Skeletal muscle satellite cell (primary cell): ENCODE data around the gene RRAS2. TPM values are rescaled to one million over a fixed set of nuclear protein-coding genes. Genes with fewer than 3 reads are reported as not detected.
"Not testable (repeated sequence)": the region's sequence is repeated elsewhere in the genome, so short reads cannot be mapped to it uniquely, and the experiment has no call there.

ENCODE experiments used
- H3K27me3 ChIP-seq: 2 replicates; pipeline ENCODE4 v1.7.0; 2013; ENCODE audit warnings: low read length; ENCODE audit not compliant: control insufficient read depth, insufficient read depth
- H3K36me3 ChIP-seq: 2 replicates; pipeline ENCODE4 v1.7.0; 2013; ENCODE audit warnings: mild to moderate bottlenecking, control low read depth, low read length; ENCODE audit not compliant: insufficient read depth
- H3K4me1 ChIP-seq: 2 replicates; pipeline ENCODE4 v1.7.0; 2013; ENCODE audit warnings: low read length; ENCODE audit not compliant: control insufficient read depth, insufficient read depth
- H3K4me2 ChIP-seq: 2 replicates; pipeline ENCODE4 v1.7.0; 2013; ENCODE audit warnings: mild to moderate bottlenecking, low read length
- H3K4me3 ChIP-seq: 2 replicates; pipeline ENCODE4 v1.7.0; 2013; ENCODE audit warnings: low read length
- H3K9ac ChIP-seq: 2 replicates; pipeline ENCODE4 v1.7.0; 2013; ENCODE audit warnings: mild to moderate bottlenecking, low read depth, low read length, moderate library complexity
- H3K9me3 ChIP-seq: replicated peaks from 2 replicates; pipeline ENCODE4 v1.7.0; 2013; ENCODE audit warnings: mild to moderate bottlenecking, control low read depth, low read length
- total RNA-seq: library from RNA; depleted of rRNA; stranded (reverse); fragments of >200 nt; gene quantifications from 2 replicates; pipeline ENCODE4 v1.2.3, GENCODE V29; 2012; rRNA removed

The RRAS2 gene
- 121 and 166 TPM in 2 replicates for total RNA-seq

DNA sequence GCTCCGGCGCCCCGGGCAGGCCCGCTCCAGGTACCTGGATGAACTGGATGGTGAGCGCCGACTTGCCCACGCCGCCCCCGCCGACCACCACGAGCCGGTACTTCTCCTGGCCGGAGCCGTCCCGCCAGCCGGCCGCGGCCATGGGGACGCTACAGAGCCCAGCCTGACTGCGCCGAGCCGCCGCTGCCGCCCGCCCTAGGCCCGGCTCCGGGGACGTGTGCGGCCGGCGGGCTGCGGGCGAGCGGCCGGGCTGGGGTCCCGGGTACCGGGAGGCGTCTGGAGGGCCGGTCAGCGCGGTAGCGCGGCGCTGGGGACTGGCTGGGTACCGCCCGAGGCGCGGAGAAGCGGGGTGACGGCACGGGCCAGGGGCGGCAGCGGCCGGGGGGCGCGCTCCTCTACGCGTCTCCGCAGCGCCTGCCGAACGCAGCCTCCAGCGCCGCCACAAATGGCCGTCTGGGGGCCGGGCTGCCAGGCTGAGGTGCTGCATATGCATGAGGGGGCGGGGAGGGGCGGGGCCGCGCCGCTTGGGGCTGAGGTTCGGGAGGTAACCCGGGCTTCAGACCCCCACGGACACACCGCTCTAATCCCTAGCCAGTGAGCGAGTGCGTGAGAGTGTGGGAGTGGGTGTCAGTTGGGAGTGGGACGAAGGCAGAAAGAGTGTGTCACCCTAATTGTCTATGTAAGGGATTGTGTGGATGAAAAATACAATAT lies at the start of gene RRAS2:
RRAS2 (minus strand) TSS at position 455 of the 711 bp plus-strand sequence; CDS start at position 142, 313 bp downstream.
- Histone ChIP-seq H3K27me3 (no peaks in the 10 kb centered on the region), H3K9ac (peak within 1 kb of the TSS; percentile 96), H3K4me1 (peaks cover 31% of the 10 kb centered on the region), H3K4me3 (peak within 1 kb of the TSS; percentile 93), H3K4me2 (peak within 1 kb of the TSS; percentile 97), H3K36me3 (peaks cover 7% of the 10 kb centered on the region), H3K9me3 (no peaks in the 10 kb centered on the region)

DNA sequence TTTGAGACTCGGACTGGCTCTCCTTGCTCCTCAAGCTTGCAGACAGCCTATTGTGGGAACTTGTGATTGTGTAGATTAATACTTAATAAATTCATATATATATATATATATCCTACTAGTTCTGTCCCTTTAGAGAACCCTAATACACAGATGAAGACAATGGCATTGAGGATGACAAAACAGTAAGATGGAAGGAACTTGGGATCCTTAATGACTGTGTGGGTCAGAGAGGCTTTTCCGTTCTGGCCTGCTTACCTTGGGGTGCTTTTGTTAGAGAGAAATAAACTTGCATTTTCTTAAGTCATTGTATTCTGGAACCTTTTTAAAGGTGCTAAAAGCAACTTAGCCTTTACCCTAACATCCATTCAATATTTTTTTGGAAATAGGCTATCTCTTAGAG lies 49.6 kb upstream of the RRAS2 start:
- H3K9ac ChIP-seq, result no peak overlapping the region
- no peaks in the 10 kb centered on the region for H3K36me3 ChIP-seq
- H3K4me2 ChIP-seq, result no peak overlapping the region
- no peaks in the 10 kb centered on the region for H3K27me3 ChIP-seq
- H3K4me1 ChIP-seq, result peaks cover 33% of the 10 kb centered on the region
- H3K4me3 ChIP-seq, result no peak overlapping the region
- no peaks in the 10 kb centered on the region for H3K9me3 ChIP-seq

GRCh38 chr11:14406116-14406515 lies 47.1 kb upstream of the RRAS2 start:
- not testable (repeated sequence) for H3K9me3 ChIP-seq

DNA sequence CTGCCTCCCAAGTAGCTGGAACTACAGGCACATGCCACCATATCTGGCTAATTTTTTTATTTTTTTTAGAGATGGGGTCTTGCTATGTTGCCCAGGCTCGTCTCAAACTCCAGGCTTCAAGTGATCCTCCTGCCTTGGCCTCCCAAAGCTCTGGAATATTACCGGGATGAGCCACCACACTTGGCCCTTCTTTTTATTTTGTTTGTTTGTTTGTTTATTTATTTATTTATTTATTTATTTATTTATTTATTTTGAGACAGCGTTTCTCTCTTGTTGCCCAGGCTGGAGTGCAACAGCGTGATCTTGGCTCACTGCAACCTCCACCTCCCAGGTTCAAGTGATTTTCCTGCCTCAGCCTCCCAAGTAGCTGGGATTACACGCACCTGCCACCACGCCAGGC lies 44.5 kb upstream of the RRAS2 start:
- H3K9ac ChIP-seq, H3K4me1 ChIP-seq, H3K4me3 ChIP-seq, H3K4me2 ChIP-seq, H3K9me3 ChIP-seq, H3K27me3 ChIP-seq, H3K36me3 ChIP-seq: not testable (repeated sequence)

More at GRCh38 chr11:14406116-14406515, 47.1 kb upstream of the RRAS2 start:
- not testable (repeated sequence) for H3K9ac ChIP-seq, H3K4me3 ChIP-seq, H3K4me1 ChIP-seq, H3K27me3 ChIP-seq, H3K4me2 ChIP-seq, H3K36me3 ChIP-seq

DNA sequence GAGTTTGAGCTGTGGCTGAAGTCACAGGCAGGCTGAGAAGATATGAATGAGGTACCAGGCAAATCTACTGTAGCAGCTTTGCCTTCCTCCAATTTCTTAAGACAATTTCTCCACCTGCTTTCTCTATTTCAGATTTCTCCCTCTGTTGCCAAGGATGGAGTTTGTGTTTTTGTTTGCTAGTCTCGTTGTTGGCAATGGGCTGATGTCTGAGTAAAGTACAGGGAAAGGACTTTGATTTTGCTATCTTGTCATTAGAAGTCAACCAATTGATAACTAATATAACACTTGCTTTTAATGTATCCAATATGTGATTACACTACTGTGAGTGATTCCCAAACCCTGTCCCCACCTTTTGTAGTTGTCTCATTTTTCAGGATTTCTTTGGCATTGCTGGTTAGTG lies 40.1 kb upstream of the RRAS2 start:
- H3K27me3 ChIP-seq, result no peaks in the 10 kb centered on the region
- no peak overlapping the region for H3K4me3 ChIP-seq
- H3K4me2 ChIP-seq, result no peak overlapping the region
- H3K36me3 ChIP-seq, result no peaks in the 10 kb centered on the region
- no peaks in the 10 kb centered on the region for H3K9me3 ChIP-seq
- no peak overlapping the region for H3K9ac ChIP-seq
- H3K4me1 ChIP-seq, result no peaks in the 10 kb centered on the region

GRCh38 chr11:14396273-14396672 lies 37.3 kb upstream of the RRAS2 start:
- H3K36me3 ChIP-seq, result no peaks in the 10 kb centered on the region
- no peak overlapping the region for H3K4me2 ChIP-seq
- H3K4me3 ChIP-seq, result no peak overlapping the region
- no peaks in the 10 kb centered on the region for H3K27me3 ChIP-seq
- H3K4me1 ChIP-seq, result no peaks in the 10 kb centered on the region
- H3K9ac ChIP-seq, result no peak overlapping the region
- H3K9me3 ChIP-seq, result no peaks in the 10 kb centered on the region

DNA sequence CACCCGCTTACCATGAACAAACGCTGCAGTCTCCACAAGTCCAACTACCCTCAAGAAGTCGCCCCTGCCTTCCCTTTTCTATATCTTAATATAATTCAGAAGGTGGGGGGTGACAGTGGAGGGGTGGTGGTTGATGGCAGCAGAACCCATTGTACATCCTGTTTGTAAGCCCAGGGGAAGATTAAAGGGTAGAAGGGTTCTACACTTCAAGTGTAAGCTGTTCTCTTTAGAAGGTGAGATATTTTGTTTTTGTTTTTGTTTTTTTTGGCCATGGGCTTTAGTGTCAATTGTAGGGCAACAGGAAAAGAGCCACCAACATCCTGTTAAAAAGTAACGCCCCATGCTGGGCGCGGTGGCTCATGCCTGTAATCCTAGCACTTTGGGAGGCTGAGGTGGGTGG lies 34.9 kb upstream of the RRAS2 start:
- H3K27me3 ChIP-seq, result no peaks in the 10 kb centered on the region
- no peak overlapping the region for H3K4me2 ChIP-seq
- H3K9me3 ChIP-seq, result no peaks in the 10 kb centered on the region
- no peaks in the 10 kb centered on the region for H3K4me1 ChIP-seq
- H3K9ac ChIP-seq, result no peak overlapping the region
- no peak overlapping the region for H3K4me3 ChIP-seq
- no peaks in the 10 kb centered on the region for H3K36me3 ChIP-seq

GRCh38 chr11:14393129-14393528 lies 34.1 kb upstream of the RRAS2 start:
- no peak overlapping the region for H3K4me3 ChIP-seq
- H3K4me1 ChIP-seq, result no peaks in the 10 kb centered on the region
- no peaks in the 10 kb centered on the region for H3K36me3 ChIP-seq
- H3K4me2 ChIP-seq, result no peak overlapping the region
- H3K9ac ChIP-seq, result no peak overlapping the region
- no peaks in the 10 kb centered on the region for H3K27me3 ChIP-seq
- H3K9me3 ChIP-seq, result no peaks in the 10 kb centered on the region

DNA sequence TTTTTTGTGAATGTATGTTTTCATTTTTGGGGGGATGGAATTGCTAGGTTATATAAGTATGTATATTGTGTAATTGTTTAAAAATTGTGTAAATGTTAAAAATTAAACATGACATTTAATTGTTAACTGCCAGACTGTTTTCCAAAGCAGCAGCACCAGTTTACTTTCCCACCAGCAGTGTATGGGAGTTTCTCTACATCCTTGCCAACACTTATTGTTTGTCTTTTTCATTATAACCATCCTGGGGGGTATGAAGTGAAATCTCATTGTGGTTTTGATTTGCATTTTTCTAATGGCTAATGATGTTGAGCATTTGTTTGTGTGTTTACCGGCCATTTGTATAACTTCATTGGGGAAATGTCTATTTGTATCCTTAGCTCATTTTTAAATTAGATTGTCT lies 31.7 kb upstream of the RRAS2 start:
- H3K36me3 ChIP-seq, result no peaks in the 10 kb centered on the region
- no peak overlapping the region for H3K4me2 ChIP-seq
- no peak overlapping the region for H3K9ac ChIP-seq
- H3K4me1 ChIP-seq, result peaks cover 7% of the 10 kb centered on the region
- no peaks in the 10 kb centered on the region for H3K9me3 ChIP-seq
- no peak overlapping the region for H3K4me3 ChIP-seq
- no peaks in the 10 kb centered on the region for H3K27me3 ChIP-seq

DNA sequence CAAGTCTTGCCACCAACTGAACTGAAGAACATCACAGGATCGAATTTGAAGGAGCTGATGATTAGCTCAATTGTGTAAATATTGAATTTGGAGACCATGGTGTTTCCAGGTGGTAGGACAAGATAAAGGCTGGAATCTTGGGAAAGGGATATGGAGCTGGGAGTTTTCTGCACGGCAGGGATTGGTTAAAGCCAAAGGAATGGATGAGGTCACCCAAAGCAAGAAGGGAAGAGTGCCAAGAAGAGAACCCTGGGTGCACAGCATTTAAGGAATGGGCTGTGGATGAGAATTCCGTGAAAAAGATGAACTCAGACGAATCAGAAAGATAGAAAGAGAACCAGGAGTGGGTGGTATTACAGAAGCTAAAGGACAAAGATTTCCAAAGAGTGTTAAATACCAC lies 29.4 kb upstream of the RRAS2 start:
- Histone ChIP-seq H3K27me3 (no peaks in the 10 kb centered on the region), H3K4me2 (no peak overlapping the region), H3K4me1 (peaks cover 13% of the 10 kb centered on the region), H3K9ac (no peak overlapping the region), H3K36me3 (no peaks in the 10 kb centered on the region), H3K4me3 (no peak overlapping the region), H3K9me3 (no peaks in the 10 kb centered on the region)

GRCh38 chr11:14386895-14387480 lies 28.0 kb upstream of the RRAS2 start:
- no peaks in the 10 kb centered on the region for H3K36me3 ChIP-seq
- H3K9me3 ChIP-seq, result no peaks in the 10 kb centered on the region
- no peak overlapping the region for H3K9ac ChIP-seq
- H3K4me1 ChIP-seq, result peaks cover 13% of the 10 kb centered on the region
- H3K4me3 ChIP-seq, result no peak overlapping the region
- H3K27me3 ChIP-seq, result no peaks in the 10 kb centered on the region
- H3K4me2 ChIP-seq, result no peak overlapping the region

- H3K36me3 ChIP-seq, result no peaks in the 10 kb centered on the region
- no peaks in the 10 kb centered on the region for H3K9me3 ChIP-seq
- H3K4me2 ChIP-seq, result no peak overlapping the region
- no peaks in the 10 kb centered on the region for H3K27me3 ChIP-seq
- H3K9ac ChIP-seq, result no peak overlapping the region
- no peak overlapping the region for H3K4me3 ChIP-seq
- H3K4me1 ChIP-seq, result peaks cover 20% of the 10 kb centered on the region
Observed at GRCh38 chr11:14386081-14386480, 27.1 kb upstream of the RRAS2 start.
